Right lobe of liver (tissue), 6 donors: Measurements from ENCODE around the gene SMKR1. TPM values are rescaled to one million over a fixed set of nuclear protein-coding genes. Genes with fewer than 3 reads are reported as not detected.

Experiments
- ATAC-seq, 4 donors: fragments of 200-7000 bp; cut with Tn5 transposase; one replicate each; pipeline ENCODE4 v1.9.1; 2020; ENCODE audit warnings: mild to moderate bottlenecking in 4 of 4, moderate library complexity in 4 of 4
- DNase-seq, 3 donors: peaks; one replicate each; pipeline ENCODE4 v3.0.0-alpha.2; 2020
- H3K27ac ChIP-seq, 3 donors: fragments of 200-600 bp; one replicate each; pipeline ENCODE4 v1.8.0; 2022
- H3K27me3 ChIP-seq, 2 donors: fragments of 200-600 bp; one replicate each; pipeline ENCODE4 v1.8.0; 2022
- H3K36me3 ChIP-seq, 4 donors: fragments of 200-600 bp; sonication (generic) in 1 of 4; one replicate each; pipeline versions ENCODE4 v1.5.1 to v1.8.0; 2017 to 2022; ENCODE audit warnings: control low read depth in 1 of 4
- H3K4me1 ChIP-seq, 4 donors: fragments of 200-600 bp; sonication (generic) in 1 of 4; one replicate each; pipeline versions ENCODE4 v1.5.1 to v1.8.0; 2017 to 2022; ENCODE audit warnings: control low read depth in 1 of 4
- H3K4me3 ChIP-seq, 3 donors: fragments of 200-600 bp; one replicate each; pipeline ENCODE4 v1.8.0; 2022
- H3K9me3 ChIP-seq, 4 donors: fragments of 200-600 bp; sonication (generic) in 1 of 4; one replicate each; pipeline versions ENCODE4 v1.5.1 to v1.8.0; 2017 to 2022; ENCODE audit warnings: control low read depth in 1 of 4
- POLR2A ChIP-seq: fragments of 450-650 bp; IDR thresholded peaks from one replicate; pipeline ENCODE4 v1.6.1; 2017; ENCODE audit warnings: antibody characterized with exemption, mild to moderate bottlenecking
- WGBS: methylation state at CpG from one replicate; pipeline ENCODE4 v1.1.6; 2018; ENCODE audit warnings: low coverage, low lambda C conversion rate; ENCODE audit not compliant: insufficient coverage; ENCODE audit errors: missing lambda C conversion rate; 5-methylcytosine and 5-hydroxymethylcytosine counted together
- intact Hi-C, 2 donors: fragments of 100-400 bp; cut with DNase I; formaldehyde crosslinking; loops; one replicate each; pipeline versions ENCODE4 v1.11.2 to v1.14.1; 2022
- total RNA-seq, 6 experiments: library from RNA; depleted of rRNA in 2 of 6; stranded (reverse); fragments of >200 nt in 2 of 6; fragmentation: NEBNext Ultra II Directional in 3 of 6; extraction: Animal tissue kit (Norgen Biotek cat#: 25700) in 3 of 6; gene quantifications; one replicate each; pipeline versions ENCODE4 v1.1.0 to v1.2.4, GENCODE V29; 2016 to 2023
- TF ChIP-seq, protein P1 (sequence below), 4 donors: fragments of 200-600 bp in 3 of 4; fragments of 450-650 bp in 1 of 4; IDR thresholded peaks; one replicate each; pipeline versions ENCODE4 v1.5.1 to v1.8.0; 2016 to 2022; ENCODE audit warnings: antibody characterized with exemption in 4 of 4, mild to moderate bottlenecking in 2 of 4
- donor health status: DM: no; HTN: yes; CAD: no.
- donor health status: DM: no; HTN: no; CAD: no.
- donor health status: DM: no; HTN: no; CAD: no.
- donor health status: DM: no; HTN: yes; CAD: no.
- donor health status: DM: no; HTN: yes; CAD: no.

Gene SMKR1
- total RNA-seq, 6 experiments from 2014 or later: not detected

- WGBS: 96% methylated on average over 5 of the region's 10 CpGs
- intact Hi-C loops: no loop called here
- no peaks in the 10 kb centered on the region for H3K9me3 ChIP-seq
- TF ChIP-seq, protein P1, sequence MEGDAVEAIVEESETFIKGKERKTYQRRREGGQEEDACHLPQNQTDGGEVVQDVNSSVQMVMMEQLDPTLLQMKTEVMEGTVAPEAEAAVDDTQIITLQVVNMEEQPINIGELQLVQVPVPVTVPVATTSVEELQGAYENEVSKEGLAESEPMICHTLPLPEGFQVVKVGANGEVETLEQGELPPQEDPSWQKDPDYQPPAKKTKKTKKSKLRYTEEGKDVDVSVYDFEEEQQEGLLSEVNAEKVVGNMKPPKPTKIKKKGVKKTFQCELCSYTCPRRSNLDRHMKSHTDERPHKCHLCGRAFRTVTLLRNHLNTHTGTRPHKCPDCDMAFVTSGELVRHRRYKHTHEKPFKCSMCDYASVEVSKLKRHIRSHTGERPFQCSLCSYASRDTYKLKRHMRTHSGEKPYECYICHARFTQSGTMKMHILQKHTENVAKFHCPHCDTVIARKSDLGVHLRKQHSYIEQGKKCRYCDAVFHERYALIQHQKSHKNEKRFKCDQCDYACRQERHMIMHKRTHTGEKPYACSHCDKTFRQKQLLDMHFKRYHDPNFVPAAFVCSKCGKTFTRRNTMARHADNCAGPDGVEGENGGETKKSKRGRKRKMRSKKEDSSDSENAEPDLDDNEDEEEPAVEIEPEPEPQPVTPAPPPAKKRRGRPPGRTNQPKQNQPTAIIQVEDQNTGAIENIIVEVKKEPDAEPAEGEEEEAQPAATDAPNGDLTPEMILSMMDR (IDR thresholded peaks at IDR 0.05): no peak
- TF ChIP-seq POLR2A: no peak
- no peaks in the 10 kb centered on the region for H3K36me3 ChIP-seq
- H3K27me3 ChIP-seq: no peaks in the 10 kb centered on the region
- H3K4me1 ChIP-seq: no peaks in the 10 kb centered on the region
- H3K27ac ChIP-seq: no peak overlapping the region
- ATAC-seq (no peak), DNase-seq (no peak)
- H3K4me3 ChIP-seq: no peak overlapping the region
Observed at GRCh38 chr7:129456421-129456820, 45.9 kb upstream of the SMKR1 start.

DNA sequence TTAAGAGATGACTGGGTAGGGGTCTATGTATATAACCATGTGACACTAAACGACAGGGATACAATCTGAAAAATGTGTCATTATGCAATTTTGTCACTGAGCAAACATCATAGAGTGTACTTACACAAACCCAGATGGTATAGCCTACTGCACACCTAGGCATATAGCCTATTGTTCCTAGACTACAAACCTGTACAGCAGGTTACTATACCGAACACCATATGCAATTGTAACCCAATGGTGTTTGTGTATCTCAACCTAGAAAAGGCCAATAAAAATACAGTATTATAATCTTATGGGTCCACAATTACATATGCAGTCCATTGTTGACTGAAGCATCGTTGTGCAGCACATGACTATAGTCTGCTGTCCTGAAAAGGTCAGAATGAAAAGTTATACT, 45.2 kb upstream of the SMKR1 start:
- no peak for ATAC-seq
- 89% methylated on average over 3 of the region's 3 CpGs for WGBS

GRCh38 chr7:129458171-129458570, 44.2 kb upstream of the SMKR1 start:
- TF ChIP-seq, protein P1 (IDR thresholded peaks at IDR 0.05): no peak
- TF ChIP-seq POLR2A: no peak
- no peak overlapping the region for H3K4me3 ChIP-seq
- H3K27me3 ChIP-seq: no peaks in the 10 kb centered on the region
- no peaks in the 10 kb centered on the region for H3K36me3 ChIP-seq
- no peak overlapping the region for H3K27ac ChIP-seq
- no peak for ATAC-seq
- WGBS: 90% methylated on average over 2 of the region's 5 CpGs
- intact Hi-C loops: no loop called here
- no peak for DNase-seq
- no peaks in the 10 kb centered on the region for H3K9me3 ChIP-seq
- no peaks in the 10 kb centered on the region for H3K4me1 ChIP-seq

More for the DNA sequence above, 45.2 kb upstream of the SMKR1 start:
- no peak overlapping the region for H3K4me3 ChIP-seq
- H3K36me3 ChIP-seq: no peaks in the 10 kb centered on the region
- H3K27me3 ChIP-seq: no peaks in the 10 kb centered on the region
- no peak for DNase-seq
- H3K4me1 ChIP-seq: no peaks in the 10 kb centered on the region
- no peak for TF ChIP-seq POLR2A
- TF ChIP-seq, protein P1 (IDR thresholded peaks at IDR 0.05): no peak
- no peaks in the 10 kb centered on the region for H3K9me3 ChIP-seq
- intact Hi-C loops: no loop called here
- no peak overlapping the region for H3K27ac ChIP-seq

DNA sequence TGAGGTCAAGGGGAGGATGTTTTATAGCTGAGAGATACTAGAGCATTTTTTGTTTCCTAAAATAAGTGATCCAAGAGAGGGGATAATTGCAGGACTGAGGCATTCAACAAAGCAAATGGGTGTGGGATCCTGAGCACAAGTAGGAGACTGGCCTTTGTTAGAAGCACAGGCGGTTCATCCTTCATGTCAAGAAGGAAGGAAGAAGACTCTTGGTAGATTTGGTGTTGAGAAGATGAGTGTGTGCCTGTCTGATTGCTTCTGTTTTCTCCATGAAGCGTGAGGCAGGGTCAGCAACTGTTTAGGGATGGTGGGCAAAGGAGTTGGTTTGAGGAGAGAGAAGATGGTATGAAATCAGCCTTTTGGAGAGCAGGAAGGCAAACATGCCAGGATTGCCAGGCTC, 40.5 kb upstream of the SMKR1 start:
- no peak overlapping the region for H3K4me3 ChIP-seq
- no peaks in the 10 kb centered on the region for H3K27me3 ChIP-seq
- intact Hi-C loops: no loop called here
- no peaks in the 10 kb centered on the region for H3K9me3 ChIP-seq
- DNase-seq: no peak
- no peak overlapping the region for H3K27ac ChIP-seq
- ATAC-seq: no peak
- 93% methylated on average over 2 of the region's 2 CpGs for WGBS
- TF ChIP-seq POLR2A: no peak
- TF ChIP-seq, protein P1 (IDR thresholded peaks at IDR 0.05): no peak
- H3K36me3 ChIP-seq: no peaks in the 10 kb centered on the region
- H3K4me1 ChIP-seq: no peaks in the 10 kb centered on the region

GRCh38 chr7:129462420-129462819, 39.9 kb upstream of the SMKR1 start:
- Histone ChIP-seq H3K4me3 (no peak overlapping the region), H3K27me3 (no peaks in the 10 kb centered on the region), H3K9me3 (no peaks in the 10 kb centered on the region), H3K4me1 (no peaks in the 10 kb centered on the region), H3K27ac (no peak overlapping the region), H3K36me3 (no peaks in the 10 kb centered on the region)
- ATAC-seq (no peak), DNase-seq (no peak)
- intact Hi-C loops: no loop called here
- 33% methylated on average over 1 of the region's 1 CpG for WGBS
- TF ChIP-seq, protein P1 (IDR thresholded peaks at IDR 0.05): no peak
- no peak for TF ChIP-seq POLR2A
